TTC549 (cell line): Measurements from ENCODE around the gene GPM6B.
A peak's percentile ranks its signal among the peaks of the same experiment; 100 is the strongest.
"Not testable (repeated sequence)": the region's sequence is repeated elsewhere in the genome, so short reads cannot be mapped to it uniquely, and the experiment has no call there.

ENCODE experiments used
- FAIRE-seq: peaks from 2 replicates; lab custom pipeline; 2012; peaks lifted over from hg19 to GRCh38; lab: Jason Lieb, UNC

GPM6B gene

DNA sequence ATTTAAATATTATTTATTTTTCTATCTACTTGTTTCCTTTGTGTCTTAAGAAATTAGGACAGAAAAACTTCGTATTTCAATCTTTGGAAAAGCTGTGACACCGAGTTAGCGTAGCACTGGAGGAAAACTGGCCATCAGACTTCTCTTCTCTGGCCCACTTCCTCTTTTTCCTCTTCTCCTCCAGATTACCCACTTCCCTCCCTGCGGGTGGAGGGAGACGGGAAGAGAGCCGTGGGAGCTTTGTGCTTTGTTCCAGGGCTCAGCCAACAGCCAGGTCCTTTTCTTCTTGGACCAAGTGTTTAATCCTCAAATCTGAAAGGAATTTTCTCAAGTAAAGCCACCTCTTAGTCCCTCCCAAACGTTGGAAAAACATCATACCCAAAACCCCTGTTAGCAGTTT is 52.6 kb downstream of the GPM6B start:
- FAIRE-seq = no peak

DNA sequence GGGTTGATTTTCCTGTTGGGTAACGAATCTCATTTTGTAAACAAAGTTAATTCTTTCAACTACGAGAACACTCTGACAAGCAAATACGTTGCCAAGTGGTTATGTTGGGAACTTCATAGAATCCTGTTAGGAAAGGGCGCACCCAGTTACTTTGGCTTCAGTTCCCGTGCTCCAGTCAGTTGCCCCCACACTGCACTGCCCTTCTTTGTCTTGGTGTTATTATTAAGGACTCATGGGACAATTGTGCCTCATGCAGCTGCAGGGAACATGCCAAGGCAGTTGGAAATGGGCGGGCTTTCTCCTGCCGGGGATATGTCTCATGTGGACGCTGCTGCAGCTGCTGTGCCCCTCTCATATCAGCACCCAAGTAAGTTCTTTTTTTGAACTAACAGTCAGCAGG is 53.4 kb downstream of the GPM6B start:
- FAIRE-seq = no peak

DNA sequence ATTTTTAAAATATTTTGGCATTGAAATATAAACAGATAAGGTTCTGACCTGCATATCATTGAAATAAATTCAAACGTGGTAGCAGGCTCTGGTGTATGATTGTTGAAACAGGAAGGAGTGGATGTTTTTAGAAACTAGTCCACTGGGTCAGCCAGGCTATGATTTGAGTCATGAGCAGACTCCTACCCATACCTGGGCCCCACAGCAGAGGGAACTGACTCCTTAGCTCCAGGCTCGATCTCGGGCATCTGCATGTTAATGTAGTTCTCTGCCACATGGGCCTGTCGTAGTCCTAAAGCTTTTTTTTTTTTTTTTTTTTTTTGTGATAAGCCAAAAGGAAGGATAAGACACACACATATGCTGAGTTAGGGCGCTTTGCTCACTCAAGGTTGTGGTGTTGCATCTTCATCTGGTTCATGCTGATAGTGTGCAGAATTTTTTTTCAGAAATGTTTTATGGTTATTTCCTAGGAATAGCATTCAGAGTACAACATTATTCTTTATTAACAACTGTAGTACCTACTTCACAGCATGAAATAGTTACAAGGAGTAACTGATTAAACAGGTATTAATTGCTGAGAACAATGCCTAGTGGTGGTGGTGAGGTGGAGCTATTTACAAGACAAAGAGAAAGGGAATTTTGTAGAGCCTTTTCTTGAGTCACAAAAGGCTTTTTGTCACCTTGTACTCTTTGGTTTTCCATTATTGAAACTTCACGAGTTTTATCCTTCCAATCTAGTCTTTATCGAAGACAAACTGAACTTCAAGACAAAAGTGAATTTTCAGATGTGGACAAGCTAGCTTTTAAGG is 55.1 kb downstream of the GPM6B start:
- FAIRE-seq = no peak

DNA sequence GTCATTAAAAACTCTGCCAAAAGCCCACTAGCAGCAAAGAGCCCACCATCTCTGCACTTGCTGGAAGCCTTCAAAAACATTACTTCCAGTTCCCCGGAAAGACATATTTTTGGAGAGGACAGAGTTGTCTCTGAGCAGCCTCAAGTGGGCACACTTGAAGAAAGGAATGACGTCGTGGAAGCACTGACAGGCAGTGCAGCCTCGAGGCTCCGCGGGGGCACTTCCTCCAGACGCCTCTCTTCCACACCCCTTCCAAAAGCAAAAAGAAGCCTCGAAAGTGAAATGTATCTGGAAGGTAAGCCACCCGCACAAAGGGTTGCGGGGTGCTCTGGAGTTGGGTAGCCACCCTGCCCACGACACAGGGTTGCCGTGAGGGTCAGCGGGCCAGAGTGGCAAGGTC is 56.5 kb downstream of the GPM6B start:
- no peak for FAIRE-seq

DNA sequence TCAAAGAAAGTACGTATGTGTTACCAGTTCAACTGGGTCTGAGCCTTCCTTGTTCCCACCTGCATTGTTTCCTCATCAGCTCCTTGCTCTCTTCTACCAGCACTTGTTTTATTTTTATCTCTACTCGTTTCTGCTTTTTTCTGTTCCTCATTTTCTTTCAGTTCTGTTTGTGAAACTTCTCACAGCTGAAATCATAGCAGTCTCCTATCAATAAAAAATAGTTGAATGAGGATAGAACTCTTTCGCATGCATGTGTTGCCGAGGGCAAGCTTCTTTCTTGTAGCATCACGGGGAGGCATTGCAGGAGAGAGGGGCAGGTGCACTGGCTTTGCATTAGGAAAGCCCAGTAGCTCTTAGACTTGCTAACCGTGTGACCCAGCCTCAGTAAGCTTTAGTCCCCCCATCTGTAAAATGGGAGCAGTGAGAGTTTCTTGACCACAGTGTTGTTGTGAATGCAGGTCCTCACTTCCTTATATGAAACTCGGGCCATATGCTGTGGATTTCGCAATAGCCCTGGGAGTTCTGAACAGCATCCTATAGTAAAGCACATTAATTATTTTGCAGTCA is 57.7 kb downstream of the GPM6B start:
- no peak for FAIRE-seq

DNA sequence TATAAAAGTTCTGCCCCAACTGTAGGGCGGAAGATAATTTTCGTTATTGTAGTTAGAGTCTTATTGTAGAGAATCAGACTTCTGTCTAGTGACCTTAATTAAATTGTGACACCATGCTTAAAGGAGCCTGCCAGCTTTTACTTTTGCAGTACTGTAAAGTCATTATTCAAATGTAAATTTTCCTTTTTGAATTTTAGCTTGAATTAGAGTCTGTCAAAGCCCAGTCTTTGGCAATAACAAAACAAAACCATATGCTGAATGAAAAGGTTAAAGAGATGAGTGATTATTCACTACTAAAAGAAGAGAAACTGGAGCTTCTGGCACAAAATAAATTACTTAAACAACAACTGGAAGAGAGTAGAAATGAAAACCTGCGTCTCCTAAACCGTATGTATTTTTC is 60.5 kb downstream of the GPM6B start:
- FAIRE-seq = no peak

DNA sequence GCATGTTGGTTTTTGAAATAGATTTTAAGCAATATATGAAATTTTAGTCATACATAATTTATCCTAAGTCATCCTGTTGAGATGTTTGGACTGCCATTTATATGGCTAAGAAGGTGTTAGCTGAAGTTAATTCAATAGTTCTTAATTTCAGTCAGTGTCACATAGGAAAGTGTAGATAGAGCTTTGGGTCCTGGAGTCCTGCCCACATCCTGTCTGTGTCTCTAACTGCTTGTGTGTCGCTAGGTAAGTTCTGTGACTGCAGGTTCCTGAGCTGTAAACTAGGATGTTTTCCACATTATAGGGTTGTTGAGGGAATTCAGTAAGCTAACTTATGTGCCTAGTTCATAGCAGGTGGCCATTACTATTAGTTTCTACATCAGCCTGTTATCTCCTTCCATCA is 61.6 kb downstream of the GPM6B start:
- FAIRE-seq = no peak

DNA sequence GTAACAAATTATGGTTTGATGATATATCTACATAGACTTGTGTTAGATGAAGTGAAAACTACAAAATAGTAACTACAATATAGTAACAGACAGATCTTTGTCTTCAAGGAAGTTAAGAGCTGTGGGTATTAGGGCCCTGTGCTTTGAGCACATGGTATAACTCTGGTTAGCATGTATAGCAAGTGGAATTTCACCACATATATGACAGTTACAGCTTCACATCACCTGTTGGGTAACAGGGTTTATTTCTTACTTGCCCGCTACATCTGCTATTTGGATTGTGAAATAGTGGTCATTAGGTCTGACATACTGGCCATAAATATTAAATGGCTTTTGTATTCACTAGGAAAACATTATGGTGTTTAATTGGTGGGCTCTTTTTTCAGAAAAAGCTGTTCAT is 62.1 kb downstream of the GPM6B start:
- FAIRE-seq = no peak

DNA sequence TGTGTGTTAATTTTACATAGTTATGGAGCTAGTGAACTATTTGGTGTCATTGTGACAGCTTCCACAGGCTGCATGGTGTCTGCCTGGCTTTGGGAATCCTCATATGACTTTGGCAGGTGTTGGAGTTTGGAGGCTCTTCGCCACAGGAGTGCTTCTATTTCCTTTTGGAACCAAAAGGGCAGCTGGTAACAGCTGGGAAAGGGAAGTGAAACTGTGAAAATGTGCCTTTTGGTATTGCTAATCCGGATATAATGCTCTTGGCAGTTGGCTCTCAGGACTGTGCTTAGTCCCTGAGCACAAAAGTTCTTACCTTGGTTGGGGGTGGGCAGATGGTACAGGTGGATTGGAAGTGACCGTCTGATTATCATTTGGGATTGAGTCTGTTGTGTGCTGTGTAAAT is 64.2 kb downstream of the GPM6B start:
- FAIRE-seq = no peak

DNA sequence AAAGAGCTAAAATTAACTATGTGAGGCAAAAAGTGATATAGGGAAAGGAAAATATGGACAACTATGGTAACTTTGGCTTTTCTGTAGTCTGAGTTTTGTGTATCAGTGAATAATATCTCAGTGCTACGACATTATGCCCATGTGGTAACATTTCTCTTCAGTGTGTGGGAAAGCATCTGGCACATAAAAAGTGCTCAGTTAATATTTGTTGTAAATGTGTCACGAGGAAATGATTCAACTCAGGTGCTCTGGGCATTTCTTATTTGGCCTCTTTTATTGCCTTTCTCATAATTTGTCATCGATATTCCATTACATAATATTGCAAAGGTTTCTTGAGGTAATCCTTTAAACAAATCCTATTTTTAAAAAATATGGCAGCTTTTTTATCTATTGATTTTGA is 64.8 kb downstream of the GPM6B start:
- no peak for FAIRE-seq

DNA sequence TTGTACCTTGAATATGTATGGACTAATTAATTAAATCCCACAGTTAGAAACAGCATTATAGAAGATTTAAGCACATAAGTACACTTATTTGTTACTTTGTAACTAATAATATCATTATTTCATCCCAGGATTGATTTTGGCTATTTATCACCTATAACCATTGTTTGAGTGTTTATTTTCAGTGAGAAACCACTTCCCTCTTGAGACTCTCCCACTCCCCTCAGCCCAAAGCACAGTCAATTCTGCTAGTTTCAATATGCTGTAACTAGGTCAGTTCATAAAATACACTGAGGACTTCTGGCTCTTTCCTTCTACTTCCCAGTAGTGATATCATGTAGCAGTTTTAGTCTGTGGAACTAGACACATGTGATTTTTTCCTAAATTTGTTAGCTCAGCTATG is 66.1 kb downstream of the GPM6B start:
- no peak for FAIRE-seq

DNA sequence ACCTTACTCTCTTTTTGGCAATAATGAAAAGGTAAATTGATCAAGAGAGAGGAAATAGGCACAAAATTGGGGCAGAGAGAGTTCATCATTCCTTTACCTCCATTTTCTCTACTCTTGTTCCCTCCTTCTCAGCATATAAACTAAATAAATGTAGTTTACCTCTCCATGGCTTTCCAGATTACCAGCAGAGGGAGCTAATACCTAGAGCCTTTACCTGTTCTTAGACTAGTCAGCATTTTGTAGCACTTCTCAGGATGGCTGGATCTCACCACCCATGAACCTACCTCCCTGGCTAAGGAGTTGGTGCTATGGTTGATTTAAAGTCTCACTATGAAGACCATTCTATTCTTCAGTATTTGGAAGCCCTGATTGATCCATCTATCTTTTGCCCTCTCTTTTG is 66.7 kb downstream of the GPM6B start:
- no peak for FAIRE-seq

DNA sequence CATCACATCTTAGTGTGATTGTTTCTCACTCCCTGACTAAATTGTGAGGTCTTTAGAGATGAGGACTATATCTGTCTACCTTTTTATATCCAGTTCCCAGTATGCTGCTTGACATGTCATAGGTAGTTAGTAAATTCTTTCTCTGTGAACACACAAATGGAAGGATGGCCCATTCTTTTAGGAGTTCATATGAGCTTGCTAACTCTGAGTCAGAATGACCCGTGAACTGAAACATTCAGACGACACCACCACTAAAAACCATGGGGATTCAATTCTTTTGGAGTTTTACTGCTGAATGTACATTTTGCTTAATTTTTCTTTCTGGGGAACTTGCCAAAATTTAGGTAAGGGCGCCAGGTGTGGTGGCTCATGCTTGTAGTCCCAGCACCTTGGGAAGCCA is 68.4 kb downstream of the GPM6B start:
- no peak for FAIRE-seq

DNA sequence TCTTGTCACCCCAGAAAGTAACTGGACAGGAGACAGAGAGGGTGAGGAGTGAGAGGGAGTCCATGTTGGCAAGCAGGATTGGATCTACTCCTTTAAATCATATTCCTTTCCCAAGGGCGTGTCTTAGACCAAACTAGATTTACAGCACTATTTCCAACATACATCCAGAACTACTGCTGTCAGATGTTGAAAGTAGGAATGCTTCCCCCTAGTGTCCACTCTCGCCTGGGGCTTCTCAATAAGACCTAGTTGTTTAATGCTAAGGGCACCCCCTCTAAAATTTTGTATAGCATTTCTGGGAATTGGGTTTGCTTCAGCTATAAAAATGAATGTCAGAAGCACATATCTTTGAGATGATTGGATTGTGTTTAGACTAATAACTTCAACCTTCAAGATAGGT is 69.1 kb downstream of the GPM6B start:
- peak; percentile 38 for FAIRE-seq

DNA sequence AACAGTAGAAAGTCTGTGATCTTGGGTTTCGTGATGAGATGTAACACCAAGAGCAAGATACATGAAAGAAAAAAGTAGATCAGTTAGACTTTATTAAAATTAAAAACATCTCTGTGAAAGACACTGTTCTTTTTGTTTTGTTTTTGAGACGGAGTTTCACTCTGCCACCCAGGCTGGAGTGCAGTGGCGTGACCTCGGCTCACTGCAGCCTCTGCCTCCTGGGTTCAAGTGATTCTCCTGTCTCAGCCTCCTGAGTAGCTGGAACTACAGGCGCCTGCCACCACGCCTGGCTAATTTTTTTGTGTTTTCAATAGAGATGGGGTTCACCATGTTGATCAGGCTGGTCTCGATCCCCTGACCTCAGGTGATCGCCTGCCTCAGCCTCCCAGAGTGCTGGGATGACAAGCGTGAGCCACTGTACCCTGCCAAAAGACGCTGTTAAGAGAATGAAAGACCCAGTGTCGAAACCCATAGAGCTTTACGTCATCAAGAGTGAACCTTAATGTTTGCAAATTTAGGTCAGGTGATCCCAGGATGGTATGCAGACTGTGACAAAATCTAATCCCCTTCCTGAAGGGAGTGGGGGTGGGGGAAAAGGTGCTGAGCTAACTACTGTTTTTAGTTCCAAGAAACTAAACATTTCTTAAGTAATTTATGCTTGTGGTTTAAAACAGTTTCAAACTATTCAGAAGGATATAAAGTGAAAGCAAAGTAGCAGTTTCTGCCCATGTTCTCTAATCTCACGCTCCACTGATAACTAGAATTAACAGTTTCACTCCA is 74.3 kb downstream of the GPM6B start:
- FAIRE-seq = no peak

DNA sequence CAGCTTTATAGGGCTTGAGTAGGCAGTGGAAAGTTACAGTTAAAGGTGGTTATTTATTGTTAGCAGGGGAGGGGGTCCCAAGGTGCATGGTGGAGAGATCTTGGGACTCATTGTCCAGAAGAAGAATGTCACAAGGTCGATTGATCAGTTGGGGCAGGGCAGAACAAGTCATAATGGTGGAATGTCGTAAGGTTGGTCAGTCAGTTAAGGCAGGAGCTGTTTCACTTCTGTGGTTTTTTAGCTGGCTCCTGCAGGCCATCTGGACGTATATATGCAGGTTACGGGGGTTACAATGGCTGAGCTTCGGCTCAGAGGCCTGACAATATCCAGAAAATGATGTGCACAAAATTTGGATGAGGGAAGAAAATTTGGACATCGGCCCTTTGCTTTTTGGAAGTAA is 75.2 kb downstream of the GPM6B start:
- no peak for FAIRE-seq

DNA sequence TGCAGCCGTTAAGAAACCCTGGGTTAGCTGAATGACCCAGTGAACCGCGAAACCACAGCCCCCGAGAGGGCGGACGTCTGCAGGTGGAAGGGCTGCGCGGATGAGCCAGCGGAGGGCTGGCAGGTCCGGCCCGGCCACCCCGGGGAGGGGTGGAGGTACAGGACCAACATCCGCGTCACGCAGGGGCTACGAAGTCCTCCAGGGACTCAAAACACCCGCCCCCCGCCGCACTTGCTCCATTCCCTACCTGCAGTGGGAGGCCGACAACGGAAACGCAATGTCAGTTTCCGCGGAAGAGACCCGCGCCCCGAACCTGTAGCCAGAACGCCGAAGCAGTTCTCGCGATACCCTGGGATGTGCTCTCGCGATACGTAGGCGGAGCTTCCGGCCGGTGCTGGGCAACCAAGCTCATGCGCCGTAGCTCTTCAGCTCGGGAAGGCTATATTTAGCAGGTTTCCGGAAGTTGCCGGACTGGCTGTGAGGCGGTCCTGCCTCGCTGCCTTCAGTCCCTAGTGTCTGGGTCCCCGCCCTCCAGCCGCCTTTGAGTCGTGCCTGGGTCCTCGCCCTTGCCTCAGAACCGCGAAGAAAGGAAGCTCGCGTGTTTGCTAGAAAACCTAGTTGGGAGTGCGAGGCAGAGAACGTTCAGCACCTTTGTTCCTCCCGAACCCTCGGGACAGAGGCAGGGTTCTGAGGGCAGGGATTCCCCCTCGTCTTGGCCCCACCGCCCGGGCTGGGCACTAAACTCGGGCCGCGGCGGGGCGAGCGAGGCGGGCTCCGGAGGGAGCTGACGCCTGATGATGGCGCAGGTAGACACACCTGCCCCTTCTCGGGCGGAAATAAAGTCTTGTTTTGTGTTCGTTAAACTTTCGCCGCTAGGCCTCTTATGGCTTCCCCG is 82.4 kb downstream of the GPM6B start, which contains the start of the genes OFD1 and TRAPPC2:
Gene OFD1 (plus strand): TSS at position 471 of the 895 bp plus-strand sequence. CDS start 324 bp downstream, at position 795.
Gene TRAPPC2 (minus strand): TSS at position 343 of the 895 bp plus-strand sequence. CDS start 14,657 bp downstream, outside the sequence.
- peak; percentile 86 for FAIRE-seq

DNA sequence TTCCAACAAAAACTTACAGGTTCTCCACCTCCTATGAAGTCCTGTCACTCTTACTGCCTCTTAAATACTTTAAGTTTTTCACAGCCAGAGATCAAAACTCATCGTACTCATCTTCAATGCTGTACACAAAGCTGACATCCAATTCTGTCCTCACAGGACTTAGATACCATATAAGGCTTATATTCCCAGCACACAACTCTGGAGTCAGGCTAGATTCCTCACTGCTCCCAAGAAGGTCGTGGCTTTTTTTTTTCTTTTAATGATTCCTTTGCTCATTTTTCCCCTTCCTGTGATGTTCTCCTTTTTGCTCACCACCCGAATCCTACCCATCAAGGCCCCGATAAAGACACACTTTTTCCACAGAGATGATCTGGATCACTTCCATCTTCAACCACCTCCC is 83.4 kb downstream of the GPM6B start:
- no peak for FAIRE-seq

DNA sequence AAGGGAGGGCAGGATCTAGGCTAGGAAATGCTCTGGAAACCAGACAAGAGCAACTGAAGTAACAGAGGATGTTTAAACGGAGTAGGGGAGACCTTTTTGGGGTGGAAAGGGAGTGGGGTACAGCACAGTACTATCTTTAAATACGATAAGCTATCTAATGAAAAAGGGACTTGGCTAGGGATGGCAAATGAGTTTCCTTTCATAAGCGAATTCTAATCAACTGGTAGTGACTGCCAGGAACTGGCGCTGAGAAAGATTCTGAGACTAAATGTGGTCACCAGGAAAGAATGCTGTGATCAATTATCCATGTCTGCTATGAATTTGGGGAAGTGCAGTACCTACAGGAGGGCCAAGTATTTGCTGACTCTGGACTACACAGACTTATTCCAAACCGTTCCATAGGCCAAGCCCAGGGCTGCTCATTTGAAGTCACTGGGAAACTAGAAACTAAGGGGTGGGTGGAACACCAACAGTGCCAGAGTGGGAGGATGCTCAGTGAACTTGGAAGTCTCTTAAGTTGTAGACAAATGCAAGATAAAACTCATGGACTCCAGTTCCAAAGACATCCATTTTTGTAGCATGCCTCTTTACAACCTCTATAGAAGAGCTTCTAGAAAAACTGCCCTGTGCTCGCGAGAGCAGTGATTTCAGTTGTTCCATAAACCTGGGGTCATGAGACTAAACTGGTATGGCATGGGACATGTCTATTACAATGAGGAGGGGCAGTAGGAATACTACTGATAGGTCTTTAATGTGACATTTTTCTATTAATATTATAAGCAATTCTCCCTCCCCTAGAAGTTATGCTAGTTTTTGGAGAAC is 84.4 kb downstream of the GPM6B start:
- no peak for FAIRE-seq

DNA sequence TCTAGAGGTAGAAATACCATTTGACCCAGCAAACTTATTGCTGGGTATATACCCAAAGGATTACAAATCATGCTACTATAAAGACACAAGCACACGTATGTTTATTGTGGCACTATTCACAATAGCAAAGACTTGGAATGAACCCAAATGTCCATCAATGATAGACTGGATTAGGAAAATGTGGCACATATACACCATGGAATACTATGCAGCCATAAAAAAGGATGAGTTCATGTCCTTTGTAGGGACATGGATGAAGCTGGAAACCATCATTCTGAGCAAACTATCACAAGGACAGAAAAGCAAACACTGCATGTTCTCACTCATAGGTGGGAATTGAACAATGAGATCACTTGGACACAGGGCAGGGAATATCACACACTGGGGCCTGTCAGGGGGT is 86.4 kb downstream of the GPM6B start:
- FAIRE-seq = not testable (repeated sequence)

DNA sequence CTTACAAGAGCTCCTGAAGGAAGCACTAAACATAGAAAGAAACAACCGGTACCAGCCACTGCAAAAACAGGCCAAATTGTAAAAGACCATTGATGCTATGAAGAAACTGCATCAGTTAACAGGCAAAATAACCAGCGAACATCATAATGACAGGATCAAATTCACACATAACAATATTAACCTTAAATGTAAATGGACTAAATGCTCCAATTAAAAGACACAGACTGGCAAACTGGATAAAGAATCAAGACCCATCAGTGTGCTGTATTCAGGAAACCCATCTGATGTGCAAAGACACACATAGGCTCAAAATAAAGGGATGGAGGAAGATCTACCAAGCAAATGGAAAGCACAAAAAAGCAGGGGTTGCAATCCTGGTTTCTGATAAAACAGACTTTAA is 90.3 kb downstream of the GPM6B start:
- FAIRE-seq = not testable (repeated sequence)
